ENCODE measurements around the gene IGSF23. TPM values are rescaled to one million over a fixed set of nuclear protein-coding genes. Genes with fewer than 3 reads are reported as not detected.

IGSF23 gene
- total and polyA plus RNA-seq, 2 experiments from 2014 or later, result 0.63 TPM; not detected in 1

- Histone ChIP-seq H3K9me2 (ENCODE audit: insufficient read depth) (no peaks in the 10 kb centered on the region), H3K9me3 (ENCODE audit: low read depth) (no peaks in the 10 kb centered on the region), H3K9ac (no peak overlapping the region), H4K20me1 (ENCODE audit: insufficient read depth) (no peaks in the 10 kb centered on the region), H3K79me2 (ENCODE audit: insufficient read depth) (no peaks in the 10 kb centered on the region), H3K27ac (no peak overlapping the region), H2AFZ (no peak overlapping the region), H3K27me3 (replicated peaks; ENCODE audit: insufficient read depth) (no peaks in the 10 kb centered on the region), H3F3A (ENCODE audit: insufficient read depth) (peaks cover 14% of the 10 kb centered on the region), H3K4me1 (ENCODE audit: insufficient read depth) (peaks cover 19% of the 10 kb centered on the region), H3K4me3 (no peak overlapping the region), H3K36me3 (ENCODE audit: low read depth) (no peaks in the 10 kb centered on the region), H3K4me2 (ENCODE audit: unreplicated experiment) (no peak overlapping the region)
- TF ChIP-seq EZH2 (IDR thresholded peaks at IDR 0.05; ENCODE audit: insufficient read depth, poor library complexity, severe bottlenecking) (no peak), EZH2phosphoT487 (IDR thresholded peaks at IDR 0.05; ENCODE audit: insufficient read depth, low read depth) (no peak)
- DNase-seq, result no peak
- 94 to 98% methylated on average over 2 of the region's 2 CpGs for WGBS, 2 experiments (ENCODE audit: low coverage in 1 of 2, low lambda C conversion rate in 2 of 2, missing lambda C conversion rate in 2 of 2)
- in situ Hi-C loops (cut with MboI), result no loop called here
Measured at GRCh38 chr19:44611812-44612295, 1.5 kb upstream of the IGSF23 start.

DNA sequence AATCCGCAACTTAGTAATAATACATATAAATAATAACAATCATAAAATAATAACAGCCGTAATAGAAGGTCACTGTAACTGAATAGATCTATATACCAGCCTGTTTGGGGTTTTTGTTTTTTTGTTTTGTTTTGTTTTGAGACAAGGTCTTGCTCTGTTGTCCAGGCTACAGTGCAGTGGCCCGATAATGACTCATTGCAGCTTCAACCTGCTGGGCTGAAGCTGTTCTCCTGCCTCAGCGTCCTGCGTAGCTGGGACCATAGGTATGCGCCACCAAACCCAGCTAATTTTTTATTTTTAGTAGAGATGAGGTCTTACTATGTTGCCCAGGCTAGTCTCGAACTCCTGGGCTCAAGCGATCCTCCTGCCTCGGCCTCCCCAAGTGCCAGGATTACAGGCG lies 950 bp downstream of the IGSF23 start:
- TF ChIP-seq EZH2phosphoT487 (IDR thresholded peaks at IDR 0.05; ENCODE audit: insufficient read depth, low read depth), result no peak
- no peak for TF ChIP-seq EZH2 (IDR thresholded peaks at IDR 0.05; ENCODE audit: insufficient read depth, poor library complexity, severe bottlenecking)
- DNase-seq, result no peak

GRCh38 chr19:44615863-44616247 lies 2.5 kb downstream of the IGSF23 start:
- H4K20me1 ChIP-seq (ENCODE audit: insufficient read depth), result no peaks in the 10 kb centered on the region
- no peaks in the 10 kb centered on the region for H3K79me2 ChIP-seq (ENCODE audit: insufficient read depth)
- no peaks in the 10 kb centered on the region for H3K9me3 ChIP-seq (ENCODE audit: low read depth)
- 45 to 48% methylated on average over 5 of the region's 5 CpGs for WGBS, 2 experiments (ENCODE audit: low coverage in 1 of 2, low lambda C conversion rate in 2 of 2, missing lambda C conversion rate in 2 of 2)
- H3K9ac ChIP-seq, result no peak overlapping the region
- H2AFZ ChIP-seq, result no peak overlapping the region
- H3K36me3 ChIP-seq (ENCODE audit: low read depth), result no peaks in the 10 kb centered on the region
- no peak overlapping the region for H3K4me2 ChIP-seq (ENCODE audit: unreplicated experiment)
- no peak for DNase-seq
- no peaks in the 10 kb centered on the region for H3F3A ChIP-seq (ENCODE audit: insufficient read depth)
- no peaks in the 10 kb centered on the region for H3K9me2 ChIP-seq (ENCODE audit: insufficient read depth)
- H3K27ac ChIP-seq, result no peak overlapping the region
- no peaks in the 10 kb centered on the region for H3K27me3 ChIP-seq (replicated peaks; ENCODE audit: insufficient read depth)
- no peak overlapping the region for H3K4me3 ChIP-seq
- in situ Hi-C loops (cut with MboI), result no loop called here
- TF ChIP-seq EZH2 (IDR thresholded peaks at IDR 0.05; ENCODE audit: insufficient read depth, poor library complexity, severe bottlenecking) (no peak), EZH2phosphoT487 (IDR thresholded peaks at IDR 0.05; ENCODE audit: insufficient read depth, low read depth) (no peak)
- no peaks in the 10 kb centered on the region; the same call in 1 of the 2 replicates for H3K4me1 ChIP-seq (ENCODE audit: insufficient read depth)

More for the DNA sequence above, 950 bp downstream of the IGSF23 start:
- no peaks in the 10 kb centered on the region for H3F3A ChIP-seq (ENCODE audit: insufficient read depth)
- no peak overlapping the region for H2AFZ ChIP-seq
- H3K79me2 ChIP-seq (ENCODE audit: insufficient read depth), result no peaks in the 10 kb centered on the region
- H3K9me2 ChIP-seq (ENCODE audit: insufficient read depth), result no peaks in the 10 kb centered on the region
- H3K9ac ChIP-seq, result no peak overlapping the region
- 95 to 99% methylated on average over 10 of the region's 10 CpGs for WGBS, 2 experiments (ENCODE audit: low coverage in 1 of 2, low lambda C conversion rate in 2 of 2, missing lambda C conversion rate in 2 of 2)
- in situ Hi-C loops (cut with MboI), result no loop called here
- no peaks in the 10 kb centered on the region; the same call in 1 of the 2 replicates for H3K4me1 ChIP-seq (ENCODE audit: insufficient read depth)
- H3K9me3 ChIP-seq (ENCODE audit: low read depth), result no peaks in the 10 kb centered on the region
- no peak overlapping the region for H3K4me2 ChIP-seq (ENCODE audit: unreplicated experiment)
- no peak overlapping the region for H3K4me3 ChIP-seq
- H3K27ac ChIP-seq, result no peak overlapping the region
- no peaks in the 10 kb centered on the region for H4K20me1 ChIP-seq (ENCODE audit: insufficient read depth)
- H3K27me3 ChIP-seq (replicated peaks; ENCODE audit: insufficient read depth), result no peaks in the 10 kb centered on the region
- H3K36me3 ChIP-seq (ENCODE audit: low read depth), result no peaks in the 10 kb centered on the region

- no peaks in the 10 kb centered on the region for H3K27me3 ChIP-seq (replicated peaks; ENCODE audit: insufficient read depth)
- WGBS, 2 experiments (ENCODE audit: low coverage in 1 of 2, low lambda C conversion rate in 2 of 2, missing lambda C conversion rate in 2 of 2), result 73 to 74% methylated on average over 8 of the region's 8 CpGs
- H3K9me2 ChIP-seq (ENCODE audit: insufficient read depth), result no peaks in the 10 kb centered on the region
- H3K27ac ChIP-seq, result no peak overlapping the region
- H4K20me1 ChIP-seq (ENCODE audit: insufficient read depth), result no peaks in the 10 kb centered on the region
- no peaks in the 10 kb centered on the region for H3K9me3 ChIP-seq (ENCODE audit: low read depth)
- no peaks in the 10 kb centered on the region for H3F3A ChIP-seq (ENCODE audit: insufficient read depth)
- no peak for DNase-seq
- H3K36me3 ChIP-seq (ENCODE audit: low read depth), result no peaks in the 10 kb centered on the region
- no peaks in the 10 kb centered on the region; the same call in 1 of the 2 replicates for H3K4me1 ChIP-seq (ENCODE audit: insufficient read depth)
- no peak overlapping the region for H3K4me3 ChIP-seq
- no peaks in the 10 kb centered on the region for H3K79me2 ChIP-seq (ENCODE audit: insufficient read depth)
- H3K9ac ChIP-seq, result no peak overlapping the region
- no peak overlapping the region for H2AFZ ChIP-seq
- no peak overlapping the region for H3K4me2 ChIP-seq (ENCODE audit: unreplicated experiment)
- TF ChIP-seq EZH2phosphoT487 (IDR thresholded peaks at IDR 0.05; ENCODE audit: insufficient read depth, low read depth) (no peak), EZH2 (IDR thresholded peaks at IDR 0.05; ENCODE audit: insufficient read depth, poor library complexity, severe bottlenecking) (no peak)
- in situ Hi-C loops (cut with MboI), result no loop called here
Measured at GRCh38 chr19:44617110-44617880, 3.9 kb downstream of the IGSF23 start.

Data from GM23248 (cell line).